Lung (tissue), 12 donors: Measurements from ENCODE around the gene SPAG6. TPM values are rescaled to one million over a fixed set of nuclear protein-coding genes. Genes with fewer than 3 reads are reported as not detected.

Source experiments
- ATAC-seq: fragments of 200-7000 bp; cut with Tn5 transposase; one replicate; pipeline ENCODE4 v1.9.1; 2020; ENCODE audit warnings: moderate number of reproducible peaks; ENCODE audit not compliant: insufficient read depth, low FRiP score
- DNase-seq, 3 donors: peaks; one replicate each; pipeline ENCODE4 v3.0.0-alpha.2; 2013 to 2017
- H3K27ac ChIP-seq, 2 donors: one replicate each; pipeline ENCODE4 v1.5.1; 2013; ENCODE audit warnings: mild to moderate bottlenecking in 2 of 2, moderate library complexity in 2 of 2, control low read depth in 1 of 2, inconsistent platforms in 1 of 2, low read depth in 1 of 2, low read length in 1 of 2
- H3K27me3 ChIP-seq, 3 donors: one replicate each; pipeline ENCODE4 v1.5.1; 2013; ENCODE audit warnings: low read length in 2 of 3; ENCODE audit not compliant: control insufficient read depth in 3 of 3, insufficient read depth in 3 of 3
- H3K36me3 ChIP-seq, 4 donors: one replicate each; pipeline ENCODE4 v1.5.1; 2013; ENCODE audit warnings: low read length in 4 of 4, mild to moderate bottlenecking in 1 of 4, moderate library complexity in 1 of 4; ENCODE audit not compliant: control insufficient read depth in 4 of 4, insufficient read depth in 4 of 4
- H3K4me1 ChIP-seq, 5 donors: one replicate each; pipeline ENCODE4 v1.5.1; 2013; ENCODE audit warnings: low read length in 5 of 5, mild to moderate bottlenecking in 2 of 5, moderate library complexity in 1 of 5; ENCODE audit not compliant: control insufficient read depth in 5 of 5, insufficient read depth in 5 of 5
- H3K4me3 ChIP-seq: one replicate; pipeline ENCODE4 v1.5.1; 2013; ENCODE audit warnings: mild to moderate bottlenecking, control low read depth, moderate library complexity
- H3K9ac ChIP-seq, 2 donors: one replicate each; pipeline ENCODE4 v1.5.1; 2013; ENCODE audit warnings: low read length in 2 of 2, control low read depth in 1 of 2; ENCODE audit not compliant: insufficient read depth in 1 of 2
- H3K9me3 ChIP-seq, 4 donors: one replicate each; pipeline ENCODE4 v1.5.1; 2013; ENCODE audit warnings: low read length in 3 of 4, mild to moderate bottlenecking in 1 of 4, moderate library complexity in 1 of 4; ENCODE audit not compliant: control insufficient read depth in 4 of 4, insufficient read depth in 3 of 4
- WGBS, 2 donors: extraction: QIAGEN DNeasy Blood & Tissue Kit; methylation state at CpG; one replicate each; pipeline ENCODE4 v1.1.7; 2013; 5-methylcytosine and 5-hydroxymethylcytosine counted together
- polyA plus RNA-seq, 2 donors: library from polyadenylated mRNA; stranded (reverse); fragments of 200-250 nt; gene quantifications; one replicate each; pipeline ENCODE4 v1.2.1, GENCODE V29; 2013
- total RNA-seq, 2 donors: library from RNA; depleted of rRNA in 1 of 2; stranded (reverse); fragments of >200 nt in 1 of 2; gene quantifications; one replicate each; pipeline ENCODE4 v1.2.1, GENCODE V29; 2014 to 2021
- TF ChIP-seq, protein P1 (sequence below): IDR thresholded peaks from 2 replicates; pipeline ENCODE4 v1.5.1; 2012; ENCODE audit warnings: mild to moderate bottlenecking; ENCODE audit errors: control extremely low read depth, extremely low read depth
- donor health status: control.
- donor health status: control.
- donor health status: Bipolar disorder and iron deficiency.
- donor health status: healthy.
- donor health status: DM: yes; HTN: yes; CAD: no.

The SPAG6 gene
- total and polyA plus RNA-seq, 4 donors = 12.2 to 40.1 (median 23.6) TPM

DNA sequence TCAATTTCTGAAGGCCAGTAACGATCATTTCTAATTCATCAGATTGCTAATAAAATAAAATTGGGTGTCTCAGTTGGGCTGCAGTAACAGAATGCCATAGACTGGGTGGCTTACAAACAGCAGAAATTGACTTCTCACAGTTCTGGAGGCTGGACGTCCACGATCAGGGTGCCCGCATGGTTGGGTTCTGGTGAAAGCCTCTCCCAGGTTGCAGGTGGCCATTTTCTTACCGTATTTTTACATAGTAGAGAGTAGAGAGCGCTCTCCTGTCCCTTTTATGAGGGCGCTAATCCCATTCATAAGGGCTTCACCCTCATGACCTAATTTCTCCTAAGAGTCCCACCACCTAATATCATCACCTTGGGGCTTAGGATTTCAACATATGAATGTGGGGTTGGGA is 106.0 kb downstream of the SPAG6 start:
- H3K9ac ChIP-seq = no peak overlapping the region
- H3K27ac ChIP-seq = no peak overlapping the region
- H3K4me3 ChIP-seq = no peak overlapping the region
- no peaks in the 10 kb centered on the region for H3K27me3 ChIP-seq
- peaks cover 0 to 6% (median 0%) of the 10 kb centered on the region in 5 donors for H3K4me1 ChIP-seq
- TF ChIP-seq, protein P1, sequence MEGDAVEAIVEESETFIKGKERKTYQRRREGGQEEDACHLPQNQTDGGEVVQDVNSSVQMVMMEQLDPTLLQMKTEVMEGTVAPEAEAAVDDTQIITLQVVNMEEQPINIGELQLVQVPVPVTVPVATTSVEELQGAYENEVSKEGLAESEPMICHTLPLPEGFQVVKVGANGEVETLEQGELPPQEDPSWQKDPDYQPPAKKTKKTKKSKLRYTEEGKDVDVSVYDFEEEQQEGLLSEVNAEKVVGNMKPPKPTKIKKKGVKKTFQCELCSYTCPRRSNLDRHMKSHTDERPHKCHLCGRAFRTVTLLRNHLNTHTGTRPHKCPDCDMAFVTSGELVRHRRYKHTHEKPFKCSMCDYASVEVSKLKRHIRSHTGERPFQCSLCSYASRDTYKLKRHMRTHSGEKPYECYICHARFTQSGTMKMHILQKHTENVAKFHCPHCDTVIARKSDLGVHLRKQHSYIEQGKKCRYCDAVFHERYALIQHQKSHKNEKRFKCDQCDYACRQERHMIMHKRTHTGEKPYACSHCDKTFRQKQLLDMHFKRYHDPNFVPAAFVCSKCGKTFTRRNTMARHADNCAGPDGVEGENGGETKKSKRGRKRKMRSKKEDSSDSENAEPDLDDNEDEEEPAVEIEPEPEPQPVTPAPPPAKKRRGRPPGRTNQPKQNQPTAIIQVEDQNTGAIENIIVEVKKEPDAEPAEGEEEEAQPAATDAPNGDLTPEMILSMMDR = no peak
- 97 to 98% methylated on average over 7 of the region's 7 CpGs for WGBS, 2 donors
- DNase-seq (no peak), ATAC-seq (no peak)
- no peaks in the 10 kb centered on the region for H3K36me3 ChIP-seq
- H3K9me3 ChIP-seq = no peaks in the 10 kb centered on the region

DNA sequence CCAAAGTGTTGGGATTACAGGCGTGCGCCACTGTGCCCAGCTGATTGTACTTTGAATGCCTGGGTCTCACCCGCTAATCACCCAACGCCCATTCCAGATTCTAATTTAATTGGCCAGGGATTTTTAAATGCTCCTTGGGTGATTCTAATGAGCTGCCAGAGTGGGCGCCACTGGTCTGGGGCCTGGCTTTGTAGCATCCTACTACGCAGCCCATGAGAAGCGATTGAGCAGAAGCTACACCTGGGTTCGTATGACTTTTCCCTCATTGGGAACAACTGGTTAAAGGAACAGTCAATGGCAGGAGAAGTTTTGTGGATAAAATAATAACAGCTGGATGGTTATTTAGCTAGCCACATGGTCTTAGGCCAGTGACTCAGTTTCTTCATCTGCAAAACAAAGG is 108.0 kb downstream of the SPAG6 start:
- no peak for DNase-seq
- no peaks in the 10 kb centered on the region for H3K9me3 ChIP-seq
- 97 to 98% methylated on average over 8 of the region's 8 CpGs for WGBS, 2 donors
- ATAC-seq = no peak
- no peaks in the 10 kb centered on the region for H3K27me3 ChIP-seq
- no peak overlapping the region for H3K4me3 ChIP-seq
- H3K4me1 ChIP-seq = peaks cover 0 to 6% (median 0%) of the 10 kb centered on the region in 5 donors
- TF ChIP-seq, protein P1 = no peak
- H3K36me3 ChIP-seq = no peaks in the 10 kb centered on the region
- no peak overlapping the region for H3K9ac ChIP-seq
- H3K27ac ChIP-seq = no peak overlapping the region

DNA sequence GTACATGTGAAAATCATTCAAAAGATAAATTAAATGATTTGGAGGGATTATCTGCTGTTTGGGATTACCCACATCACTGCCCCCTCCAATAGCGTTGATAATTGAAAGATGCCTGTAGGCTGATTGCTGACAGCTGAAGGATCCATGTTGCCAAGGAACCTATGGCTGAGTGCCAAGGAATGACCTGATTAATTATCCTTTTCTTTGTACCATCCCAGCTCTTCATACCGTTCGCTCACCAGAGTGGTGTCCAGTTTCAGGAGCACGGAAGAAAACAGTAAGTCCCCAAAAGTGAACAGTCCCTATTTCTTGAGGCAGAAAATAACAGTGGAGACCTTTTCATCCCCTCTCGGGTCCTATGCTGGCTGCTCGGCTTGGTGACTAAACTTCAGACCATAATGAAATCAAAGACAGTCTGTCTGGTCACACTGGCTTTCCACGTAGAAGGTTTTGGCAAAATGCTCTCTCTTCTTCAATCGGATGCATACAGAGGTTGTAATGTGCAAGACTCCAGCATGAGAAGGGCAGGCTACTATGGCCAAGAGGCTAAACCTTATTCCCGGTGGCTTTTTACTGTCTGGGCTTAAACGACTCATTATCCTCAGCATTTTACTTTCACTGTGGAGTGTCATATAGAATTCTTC is 108.8 kb downstream of the SPAG6 start:
- 74 to 89% methylated on average over 10 of the region's 10 CpGs for WGBS, 2 donors
- Histone ChIP-seq H3K36me3 (no peaks in the 10 kb centered on the region), H3K4me3 (no peak overlapping the region), H3K4me1 (peaks cover 0 to 6% (median 0%) of the 10 kb centered on the region in 5 donors), H3K9ac (no peak overlapping the region), H3K27me3 (no peaks in the 10 kb centered on the region), H3K27ac (no peak overlapping the region), H3K9me3 (no peaks in the 10 kb centered on the region)
- DNase-seq (no peak), ATAC-seq (no peak)
- TF ChIP-seq, protein P1 = no peak

DNA sequence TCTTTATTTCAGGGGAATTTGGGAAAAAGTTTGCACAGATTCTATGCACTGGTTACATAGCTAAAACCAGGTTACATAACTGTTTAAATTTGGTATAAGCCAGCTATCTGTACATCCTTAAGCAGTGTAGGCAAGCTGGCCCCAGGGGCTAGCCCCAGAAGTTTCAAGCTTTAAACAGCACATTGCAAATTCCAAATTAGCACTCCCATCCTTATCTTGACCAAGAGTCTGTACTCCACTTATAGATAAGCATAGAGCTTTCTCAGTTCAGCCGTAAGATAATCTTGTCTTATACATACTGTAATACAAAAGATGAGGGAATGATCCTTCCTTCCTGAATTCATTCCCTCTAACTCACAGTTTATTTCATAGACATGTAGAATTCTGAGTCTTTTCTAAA is 109.3 kb downstream of the SPAG6 start:
- WGBS, 2 donors = 72 to 90% methylated on average over 1 of the region's 1 CpG
- TF ChIP-seq, protein P1 = no peak

More for the DNA sequence above, 109.3 kb downstream of the SPAG6 start:
- DNase-seq = no peak
- ATAC-seq = no peak
- H3K9ac ChIP-seq = no peak overlapping the region
- H3K36me3 ChIP-seq = no peaks in the 10 kb centered on the region
- no peaks in the 10 kb centered on the region for H3K27me3 ChIP-seq
- no peak overlapping the region for H3K4me3 ChIP-seq
- peaks cover 0 to 6% (median 0%) of the 10 kb centered on the region in 5 donors for H3K4me1 ChIP-seq
- H3K27ac ChIP-seq = no peak overlapping the region
- H3K9me3 ChIP-seq = no peaks in the 10 kb centered on the region
